ENCODE data around the gene PTPN1.
A peak's percentile ranks its signal among the peaks of the same experiment; 100 is the strongest.

PTPN1 gene

DNA sequence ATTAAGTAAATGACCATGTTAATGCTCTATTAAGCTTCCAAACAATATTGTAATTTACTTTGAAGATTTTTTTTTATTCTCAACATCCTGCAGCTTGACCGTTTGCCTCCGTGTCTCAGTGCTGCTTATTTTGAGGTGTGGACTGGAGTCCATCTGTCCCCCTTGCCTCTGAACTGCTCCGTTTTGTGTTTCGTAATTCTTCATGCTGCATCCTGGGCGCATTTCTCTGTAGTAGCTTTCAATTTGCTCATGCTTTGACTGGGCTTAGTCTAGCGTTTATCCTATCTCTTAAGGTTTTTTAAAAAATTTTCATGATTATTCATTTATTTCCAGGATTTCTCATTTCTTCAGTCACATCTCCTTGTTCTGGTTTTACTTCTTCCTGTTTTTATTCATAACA is 37.8 kb downstream of the PTPN1 start:
- Histone ChIP-seq H3K4me1 (peaks cover 27 to 98% (median 47%) of the 10 kb centered on the region in 10 experiments), H3K27me3 (no peaks in the 10 kb centered on the region), H3K9me3 (replicated peaks in 1 of 11) (peaks cover 0 to 7% (median 0%) of the 10 kb centered on the region in 11 experiments; a peak in 1 of 22 replicates), H3K27ac (peak overlapping the region in 3 of 11 experiments; percentile 57 to 70 (median 63); a peak in 3 of 22 replicates), H3K36me3 (peaks cover 20 to 68% (median 36%) of the 10 kb centered on the region in 11 experiments; a peak in 21 of 22 replicates), H3K9ac (peak overlapping the region in 1 of 11 experiments; percentile 62; a peak in 1 of 22 replicates), H3K4me2 (peak overlapping the region in 3 of 11 experiments; percentile 73 to 94 (median 87); a peak in 6 of 22 replicates), H4K20me1 (peaks cover 8 to 90% (median 41%) of the 10 kb centered on the region in 11 experiments; a peak in 17 of 22 replicates), H3K4me3 (no peak overlapping the region)
- TF ChIP-seq Cebpa-rat (IDR thresholded peaks at IDR 0.05) = no peak

DNA sequence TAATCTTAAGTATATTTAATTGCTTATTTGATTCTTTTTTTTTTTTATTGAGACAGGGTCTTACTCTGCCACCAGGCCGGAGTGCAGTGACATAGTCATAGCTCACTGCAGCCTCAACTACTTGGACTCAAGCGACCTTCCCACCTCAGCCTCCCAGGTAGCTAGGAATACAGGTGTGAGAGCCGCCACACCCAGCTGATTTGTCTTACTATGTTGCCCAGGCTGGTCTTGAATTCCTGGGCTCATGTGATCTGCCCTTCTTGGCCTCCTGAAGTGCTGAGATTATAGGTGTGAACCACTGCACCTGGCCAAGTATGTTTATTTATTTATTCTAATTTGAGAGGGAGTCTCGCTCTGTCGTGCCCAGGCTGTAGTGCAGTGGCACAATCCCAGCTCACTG is 38.2 kb downstream of the PTPN1 start:
- H3K4me1 ChIP-seq = peaks cover 27 to 98% (median 47%) of the 10 kb centered on the region in 10 experiments
- TF ChIP-seq Cebpa-rat (IDR thresholded peaks at IDR 0.05) = no peak
- peaks cover 20 to 68% (median 38%) of the 10 kb centered on the region in 11 experiments; a peak in 21 of 22 replicates for H3K36me3 ChIP-seq
- H3K4me3 ChIP-seq = no peak overlapping the region
- peak overlapping the region in 3 of 11 experiments; percentile 73 to 94 (median 87); a peak in 6 of 22 replicates for H3K4me2 ChIP-seq
- peaks cover 0 to 11% (median 3%) of the 10 kb centered on the region in 11 experiments; a peak in 3 of 22 replicates for H3K9me3 ChIP-seq (replicated peaks in 1 of 11)
- peaks cover 8 to 86% (median 41%) of the 10 kb centered on the region in 11 experiments; a peak in 17 of 22 replicates for H4K20me1 ChIP-seq
- no peaks in the 10 kb centered on the region for H3K27me3 ChIP-seq
- peak overlapping the region in 2 of 11 experiments; percentile 63 to 74; a peak in 3 of 22 replicates for H3K27ac ChIP-seq
- peak overlapping the region in 1 of 11 experiments; percentile 62; a peak in 1 of 22 replicates for H3K9ac ChIP-seq

DNA sequence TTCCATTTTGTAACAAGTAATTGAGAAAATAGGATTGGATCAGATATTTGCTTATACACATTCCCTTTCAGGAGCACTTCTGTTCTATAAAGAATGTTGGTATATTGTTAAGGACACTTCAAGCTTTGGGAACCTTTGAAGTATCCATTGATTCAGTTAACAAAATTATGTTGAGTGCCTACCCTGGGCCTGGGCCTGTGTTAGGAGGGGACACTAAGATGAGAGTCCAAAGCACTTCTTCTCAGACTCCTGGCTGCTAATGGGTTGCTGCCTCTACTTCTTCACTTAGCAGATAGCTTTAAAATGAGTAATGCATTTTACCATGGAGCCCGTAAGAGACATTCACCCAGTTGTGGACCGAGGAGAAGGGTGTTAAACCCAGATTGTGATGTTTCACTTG is 40.3 kb downstream of the PTPN1 start:
- Histone ChIP-seq H3K9me3 (replicated peaks in 1 of 11) (peaks cover 7 to 29% (median 11%) of the 10 kb centered on the region in 11 experiments; a peak in 18 of 22 replicates), H3K4me3 (peak overlapping the region in 1 of 10 experiments; percentile 11; a peak in 1 of 20 replicates), H3K27ac (peak overlapping the region in 3 of 11 experiments; percentile 51 to 74 (median 63); a peak in 4 of 22 replicates), H3K9ac (peak overlapping the region in 1 of 11 experiments; percentile 55; a peak in 2 of 22 replicates), H3K4me1 (peaks cover 16 to 96% (median 29%) of the 10 kb centered on the region in 10 experiments), H3K27me3 (no peaks in the 10 kb centered on the region), H4K20me1 (peaks cover 7 to 68% (median 37%) of the 10 kb centered on the region in 11 experiments; a peak in 17 of 22 replicates), H3K4me2 (peak overlapping the region in 3 of 11 experiments; percentile 64 to 94 (median 87); a peak in 6 of 22 replicates), H3K36me3 (peaks cover 20 to 60% (median 34%) of the 10 kb centered on the region in 11 experiments; a peak in 21 of 22 replicates)
- no peak for TF ChIP-seq Cebpa-rat (IDR thresholded peaks at IDR 0.05)

DNA sequence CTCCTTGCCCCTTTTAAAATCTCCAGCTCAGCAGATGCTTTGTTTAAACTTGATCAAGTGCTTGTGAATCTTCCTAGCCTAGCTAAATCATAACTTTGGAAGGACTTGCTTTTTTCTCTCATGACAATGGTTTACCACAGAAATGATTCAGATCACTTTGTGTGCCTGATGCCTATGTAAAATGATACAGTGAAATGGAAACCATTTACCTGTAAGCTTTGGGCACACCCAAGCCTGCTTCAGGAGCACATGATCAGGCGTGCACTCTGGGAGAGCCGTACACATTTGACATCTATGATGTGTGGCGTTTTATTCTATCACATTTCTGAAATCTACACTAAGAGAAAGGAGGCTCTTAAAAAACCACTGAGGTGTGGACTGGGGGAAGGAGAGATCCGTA is 41.1 kb downstream of the PTPN1 start:
- Histone ChIP-seq H3K4me3 (no peak overlapping the region), H4K20me1 (peaks cover 3 to 68% (median 29%) of the 10 kb centered on the region in 11 experiments; a peak in 16 of 22 replicates), H3K27ac (no peak overlapping the region), H3K4me2 (peak overlapping the region in 3 of 11 experiments; percentile 64 to 94 (median 87); a peak in 3 of 22 replicates), H3K9me3 (replicated peaks in 1 of 11) (peaks cover 11 to 36% (median 15%) of the 10 kb centered on the region in 11 experiments; a peak in 18 of 22 replicates), H3K27me3 (no peaks in the 10 kb centered on the region), H3K9ac (no peak overlapping the region), H3K4me1 (peaks cover 10 to 88% (median 21%) of the 10 kb centered on the region in 10 experiments), H3K36me3 (peaks cover 24 to 68% (median 41%) of the 10 kb centered on the region in 11 experiments; a peak in 21 of 22 replicates)
- no peak for TF ChIP-seq Cebpa-rat (IDR thresholded peaks at IDR 0.05)

DNA sequence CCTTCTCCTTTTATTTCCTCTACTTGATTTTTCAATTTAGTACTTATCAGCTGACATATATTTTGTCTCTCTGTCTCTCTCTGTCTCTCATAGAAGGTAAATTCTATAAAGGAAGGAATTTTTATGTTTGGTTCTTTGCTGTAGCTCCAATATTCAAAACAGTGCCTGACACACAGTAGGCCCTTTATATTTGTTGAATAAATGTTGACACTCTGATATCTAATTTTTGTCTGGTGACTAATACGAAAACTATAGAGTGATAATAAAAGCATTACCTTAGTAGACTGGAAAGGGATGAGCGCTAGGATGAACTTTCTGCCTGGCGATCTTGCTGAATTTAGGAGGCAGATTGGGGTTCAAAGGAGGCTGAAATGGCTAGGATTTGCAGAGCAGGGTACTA is 42.8 kb downstream of the PTPN1 start:
- Histone ChIP-seq H4K20me1 (peaks cover 0 to 66% (median 24%) of the 10 kb centered on the region in 11 experiments; a peak in 14 of 22 replicates), H3K27me3 (no peaks in the 10 kb centered on the region), H3K4me2 (peak overlapping the region in 2 of 11 experiments; percentile 17 to 49; a peak in 3 of 22 replicates), H3K27ac (no peak overlapping the region), H3K4me1 (peaks cover 0 to 73% (median 11%) of the 10 kb centered on the region in 10 experiments; a peak in 13 of 20 replicates), H3K36me3 (peaks cover 41 to 75% (median 52%) of the 10 kb centered on the region in 11 experiments), H3K9me3 (replicated peaks in 1 of 11) (peaks cover 11 to 41% (median 15%) of the 10 kb centered on the region in 11 experiments; a peak in 18 of 22 replicates), H3K9ac (no peak overlapping the region), H3K4me3 (no peak overlapping the region)
- TF ChIP-seq Cebpa-rat (IDR thresholded peaks at IDR 0.05) = no peak

DNA sequence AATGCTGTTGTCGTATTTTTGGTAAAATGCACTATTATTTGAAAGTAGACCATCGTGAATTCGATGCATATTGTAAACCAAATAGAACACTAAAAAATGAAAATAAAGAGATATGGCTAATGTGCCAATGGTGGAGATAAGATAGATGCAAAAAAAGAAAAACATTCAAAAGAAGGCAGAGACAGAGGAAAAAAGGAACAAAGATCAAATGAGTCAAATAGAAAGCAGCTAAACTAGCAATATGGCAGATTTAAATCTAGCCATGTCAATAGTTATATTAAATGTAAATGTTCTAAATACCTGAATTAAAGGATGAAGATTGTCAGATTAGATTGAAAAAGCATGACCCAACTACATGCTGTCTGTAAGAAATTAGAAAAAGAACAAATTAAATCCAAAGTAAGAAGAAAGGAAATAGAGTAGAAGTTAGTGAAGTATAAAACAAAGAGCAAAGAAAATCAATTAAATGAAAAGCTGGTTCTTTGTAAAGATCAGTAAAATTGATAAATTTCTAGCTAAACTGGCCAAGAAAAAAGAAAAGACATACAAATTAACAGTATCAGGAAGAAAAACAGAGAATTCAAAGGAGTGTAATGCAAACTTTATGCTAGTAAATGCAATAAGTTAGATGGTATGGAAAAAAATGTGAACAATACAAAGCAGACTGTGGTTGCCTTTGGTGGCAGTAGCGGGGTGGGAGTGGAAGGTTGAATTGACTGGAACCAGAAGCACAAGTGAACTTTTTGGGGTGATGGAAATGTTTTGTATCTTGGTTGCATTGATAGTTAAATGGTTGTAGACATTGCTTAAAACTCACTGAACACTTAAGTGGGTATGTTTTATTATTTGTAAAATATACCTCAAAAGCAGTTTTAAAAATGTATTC is 44.8 kb downstream of the PTPN1 start:
- no peak for TF ChIP-seq Cebpa-rat (IDR thresholded peaks at IDR 0.05)
- H3K4me1 ChIP-seq = peaks cover 0 to 54% (median 4%) of the 10 kb centered on the region in 10 experiments; a peak in 9 of 20 replicates
- H3K4me2 ChIP-seq = peak overlapping the region in 1 of 11 experiments; percentile 30; a peak in 1 of 22 replicates
- H3K27ac ChIP-seq = no peak overlapping the region
- no peak overlapping the region for H3K4me3 ChIP-seq
- H4K20me1 ChIP-seq = peaks cover 6 to 67% (median 31%) of the 10 kb centered on the region in 11 experiments; a peak in 18 of 22 replicates
- H3K9me3 ChIP-seq (replicated peaks in 1 of 11) = peaks cover 11 to 41% (median 15%) of the 10 kb centered on the region in 11 experiments; a peak in 18 of 22 replicates
- peaks cover 33 to 69% (median 48%) of the 10 kb centered on the region in 11 experiments; a peak in 21 of 22 replicates for H3K36me3 ChIP-seq
- H3K27me3 ChIP-seq = no peaks in the 10 kb centered on the region
- no peak overlapping the region for H3K9ac ChIP-seq

DNA sequence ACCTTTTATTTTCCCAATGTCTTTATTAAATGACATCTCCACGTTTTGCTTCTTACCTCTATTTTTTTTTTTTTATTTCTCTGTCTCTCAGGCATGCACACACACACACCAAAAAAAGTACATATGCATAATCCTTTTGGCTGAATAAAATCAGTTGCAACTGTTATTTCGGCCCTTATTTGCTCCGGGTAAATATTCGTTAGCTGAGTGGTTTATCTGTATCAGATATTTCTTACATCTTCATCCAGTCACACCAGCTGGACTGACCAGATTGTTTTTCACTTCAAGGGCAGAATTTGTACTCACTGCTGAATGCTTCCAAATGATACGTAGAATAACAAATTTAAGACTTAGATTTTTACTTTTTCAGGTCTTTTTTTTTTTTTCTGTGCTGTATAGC is 45.5 kb downstream of the PTPN1 start:
- no peak for TF ChIP-seq Cebpa-rat (IDR thresholded peaks at IDR 0.05)
- H3K4me1 ChIP-seq = peaks cover 0 to 46% (median 2%) of the 10 kb centered on the region in 10 experiments; a peak in 8 of 20 replicates

DNA sequence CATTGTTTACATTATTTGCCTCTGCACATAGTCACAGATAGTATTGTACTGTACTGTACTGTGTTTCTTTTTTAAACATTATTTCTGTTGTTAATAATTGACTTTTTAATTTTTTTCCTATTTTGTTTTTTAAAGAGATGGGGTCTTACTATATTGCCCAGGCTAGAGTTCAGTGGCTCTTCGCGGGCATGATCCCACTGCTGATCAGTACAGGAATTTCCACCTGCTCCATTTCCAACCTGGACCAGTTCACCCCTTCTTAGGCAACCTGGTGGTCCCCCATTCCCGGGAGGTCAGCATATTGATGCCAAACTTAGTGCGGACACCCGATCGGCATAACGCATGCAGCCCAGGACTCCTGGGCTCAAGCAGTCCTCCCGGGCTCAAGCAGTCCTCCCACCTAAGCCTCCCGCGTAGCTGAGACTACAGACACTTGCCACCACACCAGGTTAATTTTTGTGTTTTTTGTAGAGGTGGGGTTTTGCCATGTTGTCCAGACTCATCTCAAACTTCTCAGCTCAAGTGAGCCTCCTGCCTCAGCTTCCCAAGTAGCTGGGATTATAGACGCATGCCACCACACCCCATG is 47.5 kb downstream of the PTPN1 start:
- no peaks in the 10 kb centered on the region for H3K27me3 ChIP-seq
- TF ChIP-seq Cebpa-rat (IDR thresholded peaks at IDR 0.05) = no peak
- no peak overlapping the region for H3K9ac ChIP-seq
- H3K36me3 ChIP-seq = peaks cover 43 to 81% (median 61%) of the 10 kb centered on the region in 11 experiments
- peaks cover 11 to 37% (median 15%) of the 10 kb centered on the region in 11 experiments; a peak in 18 of 22 replicates for H3K9me3 ChIP-seq (replicated peaks in 1 of 11)
- H4K20me1 ChIP-seq = peaks cover 15 to 66% (median 34%) of the 10 kb centered on the region in 11 experiments; a peak in 18 of 22 replicates
- H3K27ac ChIP-seq = no peak overlapping the region
- H3K4me2 ChIP-seq = no peak overlapping the region
- peaks cover 0 to 27% (median 4%) of the 10 kb centered on the region in 10 experiments; a peak in 9 of 20 replicates for H3K4me1 ChIP-seq
- H3K4me3 ChIP-seq = no peak overlapping the region

More for the DNA sequence above, 45.5 kb downstream of the PTPN1 start:
- H3K4me2 ChIP-seq = no peak overlapping the region
- H3K9ac ChIP-seq = no peak overlapping the region
- peaks cover 29 to 72% (median 50%) of the 10 kb centered on the region in 11 experiments; a peak in 21 of 22 replicates for H3K36me3 ChIP-seq
- no peaks in the 10 kb centered on the region for H3K27me3 ChIP-seq
- H3K4me3 ChIP-seq = no peak overlapping the region
- H4K20me1 ChIP-seq = peaks cover 11 to 67% (median 29%) of the 10 kb centered on the region in 11 experiments; a peak in 19 of 22 replicates
- H3K27ac ChIP-seq = no peak overlapping the region
- peaks cover 11 to 41% (median 15%) of the 10 kb centered on the region in 11 experiments; a peak in 18 of 22 replicates for H3K9me3 ChIP-seq (replicated peaks in 1 of 11)

Measured in BLaER1 treated with 17β-estradiol and CSF1 and Interleukin-3, amounts not matched to agents 10 nM and 100 nM (cell line).